ENCODE data around the gene MYRFL. TPM values are rescaled to one million over a fixed set of nuclear protein-coding genes. Genes with fewer than 3 reads are reported as not detected.
"Not testable (repeated sequence)": the region's sequence is repeated elsewhere in the genome, so short reads cannot be mapped to it uniquely, and the experiment has no call there.

MYRFL gene
- total RNA-seq, 2 donors from 2014 or later, result 0.37 to 0.45 TPM

DNA sequence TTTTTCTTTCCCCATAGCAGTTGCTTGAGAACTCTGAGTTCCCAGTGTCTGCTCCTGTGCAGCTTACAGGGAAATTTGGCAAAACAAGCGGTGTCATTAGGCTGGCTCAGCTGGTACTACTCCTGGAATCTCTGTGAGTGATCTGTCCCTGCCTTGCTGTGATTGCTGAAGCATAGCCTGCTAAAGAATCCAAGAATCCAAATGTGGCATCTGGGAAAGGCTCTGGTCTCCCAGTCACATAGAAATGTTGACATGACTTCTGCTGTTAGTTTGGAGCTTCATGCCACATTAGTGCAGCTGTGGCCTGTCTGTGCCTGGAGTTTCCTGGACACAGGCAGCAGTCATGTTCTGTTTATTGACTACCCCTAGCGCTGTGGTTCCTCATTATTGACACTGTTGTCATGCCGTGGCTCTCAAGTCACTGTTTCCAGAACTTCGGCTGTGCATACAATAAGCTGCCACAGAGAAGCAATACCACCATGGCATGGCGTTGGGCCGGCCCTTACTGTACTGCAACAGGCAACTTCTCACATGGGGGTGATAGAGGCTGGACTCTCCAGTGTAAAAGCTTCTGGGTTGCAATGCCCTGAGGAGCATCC is 166.8 kb downstream of the MYRFL start:
- DNase-seq, result no peak
- Histone ChIP-seq H3K4me1 (no peaks in the 10 kb centered on the region), H3K27ac (no peak overlapping the region), H3K27me3 (no peaks in the 10 kb centered on the region), H3K4me3 (no peak overlapping the region), H3K9ac (ENCODE audit: low read depth in 2 of 2, low read length in 2 of 2) (no peak overlapping the region), H3K36me3 (no peaks in the 10 kb centered on the region), H3K9me3 (no peaks in the 10 kb centered on the region)
- TF ChIP-seq, protein P1, sequence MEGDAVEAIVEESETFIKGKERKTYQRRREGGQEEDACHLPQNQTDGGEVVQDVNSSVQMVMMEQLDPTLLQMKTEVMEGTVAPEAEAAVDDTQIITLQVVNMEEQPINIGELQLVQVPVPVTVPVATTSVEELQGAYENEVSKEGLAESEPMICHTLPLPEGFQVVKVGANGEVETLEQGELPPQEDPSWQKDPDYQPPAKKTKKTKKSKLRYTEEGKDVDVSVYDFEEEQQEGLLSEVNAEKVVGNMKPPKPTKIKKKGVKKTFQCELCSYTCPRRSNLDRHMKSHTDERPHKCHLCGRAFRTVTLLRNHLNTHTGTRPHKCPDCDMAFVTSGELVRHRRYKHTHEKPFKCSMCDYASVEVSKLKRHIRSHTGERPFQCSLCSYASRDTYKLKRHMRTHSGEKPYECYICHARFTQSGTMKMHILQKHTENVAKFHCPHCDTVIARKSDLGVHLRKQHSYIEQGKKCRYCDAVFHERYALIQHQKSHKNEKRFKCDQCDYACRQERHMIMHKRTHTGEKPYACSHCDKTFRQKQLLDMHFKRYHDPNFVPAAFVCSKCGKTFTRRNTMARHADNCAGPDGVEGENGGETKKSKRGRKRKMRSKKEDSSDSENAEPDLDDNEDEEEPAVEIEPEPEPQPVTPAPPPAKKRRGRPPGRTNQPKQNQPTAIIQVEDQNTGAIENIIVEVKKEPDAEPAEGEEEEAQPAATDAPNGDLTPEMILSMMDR (IDR thresholded peaks at IDR 0.05), result no peak
- intact Hi-C loops (cut with DNase I), result loop anchor here (10.0 kb wide), 2 partner anchors 113 to 253 kb away; partner anchors contain the start of gene CNOT2

GRCh38 chr12:69993433-69993832 is 168.4 kb downstream of the MYRFL start:
- no peak overlapping the region for H3K9ac ChIP-seq (ENCODE audit: low read depth in 2 of 2, low read length in 2 of 2)
- no peak for DNase-seq
- no peaks in the 10 kb centered on the region for H3K27me3 ChIP-seq
- no peaks in the 10 kb centered on the region for H3K36me3 ChIP-seq
- H3K9me3 ChIP-seq, result no peaks in the 10 kb centered on the region
- TF ChIP-seq, protein P1 (IDR thresholded peaks at IDR 0.05), result no peak
- no peak overlapping the region for H3K27ac ChIP-seq
- intact Hi-C loops (cut with DNase I), result loop anchor here (10.0 kb wide), 2 partner anchors 111 to 251 kb away; partner anchors contain the start of gene CNOT2
- no peaks in the 10 kb centered on the region for H3K4me1 ChIP-seq
- no peak overlapping the region for H3K4me3 ChIP-seq

GRCh38 chr12:69994086-69994485 is 169.1 kb downstream of the MYRFL start:
- not testable (repeated sequence) for H3K27me3 ChIP-seq; H3K9me3 ChIP-seq; H3K27ac ChIP-seq; H3K4me3 ChIP-seq; DNase-seq; H3K9ac ChIP-seq (ENCODE audit: low read depth in 2 of 2, low read length in 2 of 2); H3K36me3 ChIP-seq; H3K4me1 ChIP-seq
- intact Hi-C loops (cut with DNase I), result loop anchor here (10.0 kb wide), 2 partner anchors 111 to 251 kb away; partner anchors contain the start of gene CNOT2

GRCh38 chr12:69994724-69995173 is 169.7 kb downstream of the MYRFL start:
- no peaks in the 10 kb centered on the region for H3K9me3 ChIP-seq
- intact Hi-C loops (cut with DNase I), result loop anchor here (10.0 kb wide), 2 partner anchors 110 to 250 kb away; partner anchors contain the start of gene CNOT2
- H3K36me3 ChIP-seq, result no peaks in the 10 kb centered on the region
- no peak overlapping the region for H3K27ac ChIP-seq
- peak; percentile 77 for DNase-seq
- no peaks in the 10 kb centered on the region for H3K4me1 ChIP-seq
- no peak overlapping the region for H3K9ac ChIP-seq (ENCODE audit: low read depth in 2 of 2, low read length in 2 of 2)
- TF ChIP-seq, protein P1 (IDR thresholded peaks at IDR 0.05), result no peak
- no peaks in the 10 kb centered on the region for H3K27me3 ChIP-seq
- H3K4me3 ChIP-seq, result no peak overlapping the region

- no peaks in the 10 kb centered on the region for H3K27me3 ChIP-seq
- no peaks in the 10 kb centered on the region for H3K36me3 ChIP-seq
- H3K4me3 ChIP-seq, result no peak overlapping the region
- intact Hi-C loops (cut with DNase I), result loop anchor here (10.0 kb wide), 2 partner anchors 109 to 249 kb away; partner anchors contain the start of gene CNOT2
- no peak overlapping the region for H3K27ac ChIP-seq
- no peaks in the 10 kb centered on the region for H3K4me1 ChIP-seq
- H3K9me3 ChIP-seq, result no peaks in the 10 kb centered on the region
- no peak for DNase-seq
- H3K9ac ChIP-seq (ENCODE audit: low read depth in 2 of 2, low read length in 2 of 2), result no peak overlapping the region
- TF ChIP-seq, protein P1 (IDR thresholded peaks at IDR 0.05), result no peak
Measured at GRCh38 chr12:69996241-69996640, 171.2 kb downstream of the MYRFL start.

GRCh38 chr12:69996722-69997121 is 171.7 kb downstream of the MYRFL start:
- intact Hi-C loops (cut with DNase I), result loop anchor here (10.0 kb wide), 2 partner anchors 108 to 248 kb away; partner anchors contain the start of gene CNOT2
- Histone ChIP-seq H3K9ac (ENCODE audit: low read depth in 2 of 2, low read length in 2 of 2) (no peak overlapping the region), H3K27me3 (no peaks in the 10 kb centered on the region), H3K36me3 (no peaks in the 10 kb centered on the region), H3K4me1 (no peaks in the 10 kb centered on the region), H3K27ac (no peak overlapping the region), H3K9me3 (no peaks in the 10 kb centered on the region), H3K4me3 (no peak overlapping the region)
- TF ChIP-seq, protein P1 (IDR thresholded peaks at IDR 0.05), result no peak
- DNase-seq, result no peak
